H1 (cell line): ENCODE results near the gene SIPA1L3. TPM values are rescaled to one million over a fixed set of nuclear protein-coding genes. Genes with fewer than 3 reads are reported as not detected.

Source experiments
- CTCF ChIA-PET: fragments of 300-600 bp; sonication (Branson Sonifier 250); formaldehyde crosslinking; loops from one replicate; lab custom pipeline; 2021; ENCODE audit not compliant: partially characterized antibody; lab: Charles Lee
- POLR2A ChIA-PET: fragments of 300-600 bp; sonication (Branson Sonifier 250); formaldehyde crosslinking; loops from one replicate; lab custom pipeline; 2021; ENCODE audit warnings: inconsistent platforms; ENCODE audit not compliant: partially characterized antibody; lab: Charles Lee
- DNase-seq, 2 experiments: peaks; one replicate each; pipeline versions ENCODE4 v3.0.0 to v3.0.0-alpha.2; 2010 to 2022; ENCODE audit warnings: low spot score in 2 of 2, low read depth in 1 of 2, mixed read lengths in 1 of 2
- FAIRE-seq: peaks from 2 replicates; lab custom pipeline; 2011; peaks lifted over from hg19 to GRCh38; lab: Jason Lieb, UNC
- H2AFZ ChIP-seq: 2 replicates; pipeline ENCODE4 v1.8.1; 2012; ENCODE audit warnings: low read length, inconsistent platforms
- H2AK5ac ChIP-seq: 2 replicates; pipeline ENCODE4 v1.6.1; 2013; ENCODE audit warnings: low read depth, low read length
- H2BK120ac ChIP-seq: replicated peaks from 2 replicates; pipeline ENCODE3; 2013; ENCODE audit warnings: low read depth, low read length, inconsistent platforms
- H2BK12ac ChIP-seq: 2 replicates; pipeline ENCODE4 v1.6.1; 2013; ENCODE audit warnings: low read depth, low read length
- H2BK15ac ChIP-seq: 2 replicates; pipeline ENCODE4 v1.6.1; 2013; ENCODE audit warnings: low read length
- H2BK20ac ChIP-seq: 2 replicates; pipeline ENCODE4 v1.6.1; 2013; ENCODE audit warnings: low read length
- H2BK5ac ChIP-seq: 2 replicates; pipeline ENCODE4 v1.6.1; 2013; ENCODE audit warnings: low read depth, low read length
- H3K14ac ChIP-seq: 2 replicates; pipeline ENCODE4 v1.6.1; 2013; ENCODE audit warnings: inconsistent platforms; ENCODE audit not compliant: insufficient read length
- H3K18ac ChIP-seq: 2 replicates; pipeline ENCODE4 v1.6.1; 2013; ENCODE audit warnings: low read length; ENCODE audit errors: extremely low read depth
- H3K23ac ChIP-seq: 2 replicates; pipeline ENCODE4 v1.6.1; 2013; ENCODE audit warnings: inconsistent platforms; ENCODE audit not compliant: insufficient read length
- H3K23me2 ChIP-seq: 2 replicates; pipeline ENCODE4 v1.6.1; 2013; ENCODE audit warnings: low read depth, low read length
- H3K27ac ChIP-seq: 2 replicates; pipeline ENCODE4 v1.6.1; 2011; ENCODE audit warnings: low read depth, low read length, inconsistent platforms
- H3K27me3 ChIP-seq, 4 experiments: replicated peaks in 1 of 4; 1 replicate in 1 of 4; 2 replicates in 3 of 4; pipeline versions ENCODE4 v1.6.1 to v1.8.1; 2011 to 2013; ENCODE audit warnings: low read length in 3 of 4, mild to moderate bottlenecking in 3 of 4, inconsistent platforms in 2 of 4, mixed read lengths in 2 of 4, moderate library complexity in 1 of 4; ENCODE audit not compliant: control insufficient read depth in 3 of 4, insufficient read depth in 3 of 4; ENCODE audit errors: extremely low read depth in 1 of 4
- H3K36me3 ChIP-seq, 4 experiments: 2 replicates each; pipeline versions ENCODE4 v1.6.1 to v1.8.1; 2011 to 2013; ENCODE audit warnings: mild to moderate bottlenecking in 4 of 4, low read length in 3 of 4, moderate library complexity in 2 of 4, control low read depth in 1 of 4, inconsistent platforms in 1 of 4; ENCODE audit not compliant: insufficient read depth in 4 of 4, control insufficient read depth in 2 of 4
- H3K4ac ChIP-seq: replicated peaks from 2 replicates; pipeline ENCODE3; 2013; ENCODE audit warnings: low read length, low read depth, mixed read lengths, inconsistent platforms; ENCODE audit not compliant: insufficient read length
- H3K4me1 ChIP-seq, 4 experiments: replicated peaks in 1 of 4; 1 replicate in 1 of 4; 2 replicates in 3 of 4; pipeline versions ENCODE4 v1.6.1 to v1.8.1; 2011 to 2013; ENCODE audit warnings: low read length in 3 of 4, inconsistent platforms in 2 of 4, mixed read lengths in 1 of 4; ENCODE audit not compliant: insufficient read depth in 4 of 4, control insufficient read depth in 3 of 4
- H3K4me2 ChIP-seq, 2 experiments: 2 replicates each; pipeline versions ENCODE4 v1.6.1 to v1.8.1; 2011 to 2013; ENCODE audit warnings: low read depth in 2 of 2, low read length in 2 of 2, control low read depth in 1 of 2, inconsistent platforms in 1 of 2, mild to moderate bottlenecking in 1 of 2; ENCODE audit not compliant: insufficient read depth in 1 of 2
- H3K4me3 ChIP-seq, 4 experiments: fragments of 200-600, 300-600 bp in 1 of 4; sonication (generic), shearing (Covaris generic), sonication (Bioruptor Twin) in 1 of 4; 2 replicates each; pipeline versions ENCODE4 v1.5.1 to v1.8.1; 2011 to 2016; ENCODE audit warnings: low read length in 4 of 4, low read depth in 3 of 4, control low read depth in 2 of 4, inconsistent platforms in 2 of 4, mild to moderate bottlenecking in 2 of 4, mixed read lengths in 1 of 4, moderate library complexity in 1 of 4; ENCODE audit not compliant: insufficient read depth in 2 of 4; ENCODE audit errors: extremely low read depth in 1 of 4
- H3K56ac ChIP-seq: replicated peaks from 2 replicates; pipeline ENCODE3; 2013; ENCODE audit warnings: low read depth, mild to moderate bottlenecking, mixed read lengths, low read length, inconsistent platforms; ENCODE audit not compliant: insufficient read length
- H3K79me1 ChIP-seq: 2 replicates; pipeline ENCODE4 v1.6.1; 2013; ENCODE audit warnings: low read depth, low read length, control low read depth
- H3K79me2 ChIP-seq, 2 experiments: 2 replicates each; pipeline versions ENCODE4 v1.6.1 to v1.8.1; 2012 to 2013; ENCODE audit warnings: low read length in 2 of 2, mild to moderate bottlenecking in 2 of 2, inconsistent platforms in 1 of 2; ENCODE audit not compliant: insufficient read depth in 2 of 2, control insufficient read depth in 1 of 2
- H3K9ac ChIP-seq, 4 experiments: replicated peaks in 1 of 4; 1 replicate in 1 of 4; 2 replicates in 3 of 4; pipeline versions ENCODE4 v1.6.1 to v1.8.1; 2011 to 2013; ENCODE audit warnings: low read depth in 3 of 4, low read length in 3 of 4, control low read depth in 2 of 4, mild to moderate bottlenecking in 2 of 4, moderate library complexity in 2 of 4, inconsistent platforms in 1 of 4; ENCODE audit errors: extremely low read depth in 1 of 4
- H3K9me3 ChIP-seq, 2 experiments: 2 replicates each; pipeline versions ENCODE4 v1.6.1 to v1.8.1; 2012 to 2013; ENCODE audit warnings: mild to moderate bottlenecking in 2 of 2, moderate library complexity in 2 of 2, control low read depth in 1 of 2, inconsistent platforms in 1 of 2, low read depth in 1 of 2, low read length in 1 of 2, mixed read lengths in 1 of 2; ENCODE audit not compliant: insufficient read depth in 2 of 2
- H4K20me1 ChIP-seq, 2 experiments: replicated peaks in 1 of 2; 2 replicates each; pipeline versions ENCODE3 to v1.8.1; 2011 to 2013; ENCODE audit warnings: inconsistent platforms in 2 of 2, low read length in 2 of 2, mild to moderate bottlenecking in 1 of 2; ENCODE audit not compliant: insufficient read depth in 2 of 2, control insufficient read depth in 1 of 2
- H4K5ac ChIP-seq: 2 replicates; pipeline ENCODE4 v1.6.1; 2013; ENCODE audit warnings: low read length, low read depth, mixed read lengths, inconsistent platforms; ENCODE audit not compliant: insufficient read length
- H4K8ac ChIP-seq: 2 replicates; pipeline ENCODE4 v1.8.0; 2013; ENCODE audit warnings: mild to moderate bottlenecking, moderate library complexity, low read length, inconsistent platforms; ENCODE audit not compliant: insufficient read depth; ENCODE audit errors: extremely low read depth
- H4K91ac ChIP-seq: replicated peaks from 2 replicates; pipeline ENCODE3; 2013; ENCODE audit warnings: low read length, mixed read lengths, inconsistent platforms; ENCODE audit not compliant: insufficient read length
- CHD2 ChIP-seq: IDR thresholded peaks from 2 replicates; pipeline ENCODE4 v1.6.1; 2012; ENCODE audit warnings: low read length, improper control_type of control experiment
- MAFK ChIP-seq: IDR thresholded peaks from 2 replicates; pipeline ENCODE4 v1.6.1; 2012; ENCODE audit warnings: low read depth, mild to moderate bottlenecking, improper control_type of control experiment, low read length
- SP4 ChIP-seq: IDR thresholded peaks from 2 replicates; pipeline ENCODE4 v1.6.1; 2012; ENCODE audit warnings: low read length, inconsistent platforms
- ZNF274 ChIP-seq: IDR thresholded peaks from 2 replicates; pipeline ENCODE4 v1.7.0; 2012; ENCODE audit warnings: low read length, borderline replicate concordance; ENCODE audit errors: extremely low read depth
- WGBS, 2 experiments: shearing (Covaris generic) in 1 of 2; methylation state at CpG; one replicate each; pipeline versions ENCODE4 v1.1.6 to v1.1.7; 2013 to 2015; ENCODE audit warnings: low lambda C conversion rate in 2 of 2, mixed read lengths in 2 of 2, inconsistent platforms in 1 of 2, low coverage in 1 of 2, missing lambda C conversion rate in 1 of 2; ENCODE audit not compliant: insufficient replicate concordance in 2 of 2, insufficient coverage in 1 of 2, insufficient read length in 1 of 2; ENCODE audit errors: extremely low coverage in 1 of 2, missing lambda C conversion rate in 1 of 2; 5-methylcytosine and 5-hydroxymethylcytosine counted together
- polyA plus RNA-seq, 7 experiments: library from polyadenylated mRNA; depleted of rRNA in 3 of 7; stranded (reverse) in 5 of 7; unstranded in 2 of 7; fragments of >200 nt in 5 of 7; fragments of 200-250 nt in 2 of 7; gene quantifications; 1 replicate in 5 of 7; 2 replicates in 1 of 7; 4 replicates in 1 of 7; pipeline versions ENCODE4 v1.2.1 to v1.2.3, GENCODE V29; 2011 to 2013; ENCODE audit warnings: missing spikeins in 2 of 7, mixed read lengths in 2 of 7
- total RNA-seq: library from RNA; stranded (reverse); fragmentation: NEBNext Ultra II Directional; extraction: Animal tissue kit (Norgen Biotek cat#: 25700); gene quantifications from 2 replicates; pipeline ENCODE4 v1.2.1, GENCODE V29; 2021

SIPA1L3 gene
- total and polyA plus RNA-seq, 2 of the 8 experiments (the other 6 are each of a cell fraction or from before 2014, with no cell fraction given), result 15.0 to 54.9 TPM

GRCh38 chr19:38234615-38235014 is 327.6 kb downstream of the SIPA1L3 start:
- no peak overlapping the region for H3K4ac ChIP-seq
- H4K20me1 ChIP-seq, result no peaks in the 10 kb centered on the region
- H3K27me3 ChIP-seq, result peaks cover 0 to 3% (median under 1%) of the 10 kb centered on the region in 4 experiments; a peak in 3 of 7 replicates
- 100% methylated on average over 4 of the region's 4 CpGs; no CpG with 5 or more reads in 1 of the 2 experiments for WGBS, 2 experiments
- no peaks in the 10 kb centered on the region for H3K9me3 ChIP-seq
- no peak overlapping the region for H3K27ac ChIP-seq
- H3K14ac ChIP-seq, result no peak overlapping the region
- 0 out of 7 replicates have a peak overlapping the region, but pooled peaks of 1 of the 4 experiments have one; percentile 19 for H3K9ac ChIP-seq
- no peak overlapping the region for H4K91ac ChIP-seq
- H3K4me2 ChIP-seq, result no peak overlapping the region
- H3K18ac ChIP-seq, result no peak overlapping the region
- ChIA-PET CTCF (interaction anchor here (0.6 to 6.5 kb wide), 37 partner anchors 10 to 337 kb away, joined by 3 to 45 read pairs (median 5); partner anchors contain the start of genes CATSPERG, DPF1 and PPP1R14A), POLR2A (interaction anchor here (0.6 to 2.1 kb wide), 6 partner anchors 17 to 328 kb away, joined by 3 to 10 read pairs (median 6); partner anchors contain the start of genes PPP1R14A and WDR87)
- H3K23me2 ChIP-seq, result no peaks in the 10 kb centered on the region
- no peak overlapping the region for H3K56ac ChIP-seq
- no peak overlapping the region for H2AK5ac ChIP-seq
- no peak overlapping the region for H2AFZ ChIP-seq
- no peak overlapping the region for H3K23ac ChIP-seq
- FAIRE-seq (no peak), DNase-seq (no peak)
- no peaks in the 10 kb centered on the region for H3K79me2 ChIP-seq
- no peak overlapping the region for H4K5ac ChIP-seq
- no peak overlapping the region for H3K4me3 ChIP-seq
- no peak overlapping the region for H2BK12ac ChIP-seq
- no peak overlapping the region for H4K8ac ChIP-seq
- H2BK120ac ChIP-seq, result no peak overlapping the region
- H2BK15ac ChIP-seq, result no peak overlapping the region
- H3K36me3 ChIP-seq, result no peaks in the 10 kb centered on the region
- TF ChIP-seq CHD2 (no peak), ZNF274 (no peak), SP4 (no peak), MAFK (no peak)
- H2BK5ac ChIP-seq, result no peak overlapping the region
- no peak overlapping the region for H2BK20ac ChIP-seq
- H3K4me1 ChIP-seq, result peaks cover 0 to 3% (median 0%) of the 10 kb centered on the region in 4 experiments; a peak in 2 of 7 replicates
- H3K79me1 ChIP-seq, result no peaks in the 10 kb centered on the region
